Endothelial cell (in vitro differentiated cells): ENCODE measurements around the gene AP2A2. TPM values are rescaled to one million over a fixed set of nuclear protein-coding genes. Genes with fewer than 3 reads are reported as not detected.

Experiments used
- DNase-seq: peaks from one replicate; pipeline ENCODE4 v3.0.0; 2021; ENCODE audit warnings: low spot score
- H3K27ac Mint-ChIP-seq: one replicate; pipeline ENCODE4 v1.8.0; 2021; ENCODE audit warnings: mixed read lengths, inconsistent platforms; ENCODE audit not compliant: unreplicated experiment
- H3K27me3 Mint-ChIP-seq: one replicate; pipeline ENCODE4 v1.8.0; 2021; ENCODE audit warnings: mild to moderate bottlenecking, moderate library complexity, mixed read lengths, inconsistent platforms; ENCODE audit not compliant: unreplicated experiment
- H3K36me3 Mint-ChIP-seq: one replicate; pipeline ENCODE4 v1.8.0; 2021; ENCODE audit warnings: mild to moderate bottlenecking, low read depth, mixed read lengths, inconsistent platforms; ENCODE audit not compliant: unreplicated experiment
- H3K4me1 Mint-ChIP-seq: one replicate; pipeline ENCODE4 v1.8.0; 2021; ENCODE audit warnings: mild to moderate bottlenecking, mixed read lengths, inconsistent platforms; ENCODE audit not compliant: unreplicated experiment
- H3K4me3 Mint-ChIP-seq: one replicate; pipeline ENCODE4 v1.8.0; 2021; ENCODE audit warnings: mild to moderate bottlenecking, mixed read lengths, inconsistent platforms; ENCODE audit not compliant: unreplicated experiment
- H3K9me3 Mint-ChIP-seq: one replicate; pipeline ENCODE4 v1.8.0; 2021; ENCODE audit warnings: mixed read lengths, inconsistent platforms; ENCODE audit not compliant: unreplicated experiment
- CTCF ChIP-seq: fragments of 200-600 bp; sonication (generic); IDR thresholded peaks from one replicate; pipeline ENCODE4 v1.5.0; 2021; ENCODE audit warnings: antibody characterized with exemption; ENCODE audit not compliant: unreplicated experiment
- total RNA-seq: library from RNA; stranded (reverse); fragmentation: NEBNext Ultra II Directional; extraction: Animal tissue kit (Norgen Biotek cat#: 25700); gene quantifications from one replicate; pipeline ENCODE4 v1.2.1, GENCODE V29; 2021; ENCODE audit not compliant: unreplicated experiment

Gene AP2A2
- total RNA-seq, 1 donor from 2014 or later = 287 TPM

GRCh38 chr11:889257-889656 is 36.4 kb upstream of the AP2A2 start:
- H3K4me3 Mint-ChIP-seq = no peak overlapping the region
- H3K4me1 Mint-ChIP-seq = peaks cover 2% of the 10 kb centered on the region
- H3K27ac Mint-ChIP-seq = no peak overlapping the region
- no peak for TF ChIP-seq CTCF
- H3K36me3 Mint-ChIP-seq = peaks cover 8% of the 10 kb centered on the region
- H3K27me3 Mint-ChIP-seq = peaks cover 11% of the 10 kb centered on the region
- DNase-seq = no peak
- no peaks in the 10 kb centered on the region for H3K9me3 Mint-ChIP-seq

GRCh38 chr11:889687-890475 is 35.8 kb upstream of the AP2A2 start:
- peak; percentile 16 for TF ChIP-seq CTCF
- Mint-ChIP-seq H3K27ac (no peak overlapping the region), H3K4me1 (peaks cover 2% of the 10 kb centered on the region), H3K4me3 (no peak overlapping the region), H3K27me3 (peaks cover 11% of the 10 kb centered on the region), H3K9me3 (no peaks in the 10 kb centered on the region), H3K36me3 (peaks cover 8% of the 10 kb centered on the region)
- no peak for DNase-seq

GRCh38 chr11:890794-891540 is 34.7 kb upstream of the AP2A2 start:
- Mint-ChIP-seq H3K27ac (no peak overlapping the region), H3K4me1 (peaks cover 2% of the 10 kb centered on the region), H3K27me3 (peaks cover 11% of the 10 kb centered on the region), H3K36me3 (peaks cover 8% of the 10 kb centered on the region), H3K4me3 (no peak overlapping the region), H3K9me3 (no peaks in the 10 kb centered on the region)
- no peak for DNase-seq
- no peak for TF ChIP-seq CTCF

GRCh38 chr11:893008-893654 is 32.5 kb upstream of the AP2A2 start:
- peaks cover 10% of the 10 kb centered on the region for H3K27me3 Mint-ChIP-seq
- no peak for DNase-seq
- no peak overlapping the region for H3K4me3 Mint-ChIP-seq
- no peak for TF ChIP-seq CTCF
- no peaks in the 10 kb centered on the region for H3K9me3 Mint-ChIP-seq
- no peaks in the 10 kb centered on the region for H3K36me3 Mint-ChIP-seq
- peaks cover 2% of the 10 kb centered on the region for H3K4me1 Mint-ChIP-seq
- no peak overlapping the region for H3K27ac Mint-ChIP-seq
